Keratinocyte (primary cell): ENCODE measurements around the gene EVL.

Experiments used
- EZH2 ChIP-seq: IDR thresholded peaks from one replicate; pipeline ENCODE4 v1.6.1; 2012; ENCODE audit warnings: inconsistent platforms, mild to moderate bottlenecking, low read length, moderate library complexity
- TF ChIP-seq, protein P1 (sequence below), 3 experiments: IDR thresholded peaks in 1 of 3; conservative IDR thresholded peaks in 1 of 3; optimal IDR thresholded peaks in 1 of 3; 2 replicates in 2 of 3; 3 replicates in 1 of 3; pipeline versions ENCODE3 to v1.5.1; 2011; ENCODE audit warnings: low read length in 3 of 3, mild to moderate bottlenecking in 3 of 3, moderate library complexity in 2 of 3, control low read depth in 1 of 3, inconsistent platforms in 1 of 3; ENCODE audit not compliant: insufficient read depth in 2 of 3; ENCODE audit errors: extremely low read depth in 1 of 3

DNA sequence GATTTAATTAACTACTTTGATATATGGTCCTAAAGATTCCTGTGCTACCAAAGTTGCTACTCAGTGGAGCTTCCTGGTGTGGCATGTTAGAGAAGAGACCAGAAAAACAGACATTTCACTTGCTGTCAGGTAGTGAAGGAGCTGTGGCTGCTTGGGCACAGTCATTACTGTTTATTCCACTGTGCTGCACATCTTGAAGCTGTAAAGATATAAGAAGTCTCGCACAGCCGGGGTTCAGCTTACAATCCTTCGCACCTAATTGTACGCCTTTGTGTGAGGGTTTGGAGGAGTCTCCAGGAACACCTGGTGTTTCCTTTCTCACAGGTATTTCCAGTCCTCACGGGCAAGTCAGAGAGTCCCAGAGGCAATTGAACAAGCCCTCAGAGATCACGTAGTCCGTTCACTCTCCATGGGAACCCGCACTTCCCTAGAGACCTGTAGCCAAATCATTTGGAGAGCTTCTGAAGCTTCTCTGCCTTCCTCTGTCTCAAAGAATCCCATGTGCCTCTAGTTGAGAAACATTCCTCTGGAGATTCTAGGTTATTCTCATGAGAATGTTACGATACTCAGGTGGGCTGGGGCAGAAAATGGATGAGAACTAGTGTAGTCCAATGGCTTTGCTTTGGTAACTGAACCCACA lies 4.1 kb downstream of the EVL start:
- TF ChIP-seq, protein P1, sequence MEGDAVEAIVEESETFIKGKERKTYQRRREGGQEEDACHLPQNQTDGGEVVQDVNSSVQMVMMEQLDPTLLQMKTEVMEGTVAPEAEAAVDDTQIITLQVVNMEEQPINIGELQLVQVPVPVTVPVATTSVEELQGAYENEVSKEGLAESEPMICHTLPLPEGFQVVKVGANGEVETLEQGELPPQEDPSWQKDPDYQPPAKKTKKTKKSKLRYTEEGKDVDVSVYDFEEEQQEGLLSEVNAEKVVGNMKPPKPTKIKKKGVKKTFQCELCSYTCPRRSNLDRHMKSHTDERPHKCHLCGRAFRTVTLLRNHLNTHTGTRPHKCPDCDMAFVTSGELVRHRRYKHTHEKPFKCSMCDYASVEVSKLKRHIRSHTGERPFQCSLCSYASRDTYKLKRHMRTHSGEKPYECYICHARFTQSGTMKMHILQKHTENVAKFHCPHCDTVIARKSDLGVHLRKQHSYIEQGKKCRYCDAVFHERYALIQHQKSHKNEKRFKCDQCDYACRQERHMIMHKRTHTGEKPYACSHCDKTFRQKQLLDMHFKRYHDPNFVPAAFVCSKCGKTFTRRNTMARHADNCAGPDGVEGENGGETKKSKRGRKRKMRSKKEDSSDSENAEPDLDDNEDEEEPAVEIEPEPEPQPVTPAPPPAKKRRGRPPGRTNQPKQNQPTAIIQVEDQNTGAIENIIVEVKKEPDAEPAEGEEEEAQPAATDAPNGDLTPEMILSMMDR (optimal IDR thresholded peaks at IDR 0.05 in 1 of 3, IDR thresholded peaks at IDR 0.05 in 1 of 3, conservative IDR thresholded peaks at IDR 0.05 in 1 of 3; ENCODE audit: extremely low read depth in 1 of 3, insufficient read depth in 2 of 3, low read length in 3 of 3), result no peak
- no peak for TF ChIP-seq EZH2
